Measurements from ENCODE around the gene HTT. TPM values are rescaled to one million over a fixed set of nuclear protein-coding genes. Genes with fewer than 3 reads are reported as not detected.
"Not testable (repeated sequence)": the region's sequence is repeated elsewhere in the genome, so short reads cannot be mapped to it uniquely, and the experiment has no call there.

HTT gene
- total RNA-seq, 1 donor from 2014 or later = 49.8 TPM

DNA sequence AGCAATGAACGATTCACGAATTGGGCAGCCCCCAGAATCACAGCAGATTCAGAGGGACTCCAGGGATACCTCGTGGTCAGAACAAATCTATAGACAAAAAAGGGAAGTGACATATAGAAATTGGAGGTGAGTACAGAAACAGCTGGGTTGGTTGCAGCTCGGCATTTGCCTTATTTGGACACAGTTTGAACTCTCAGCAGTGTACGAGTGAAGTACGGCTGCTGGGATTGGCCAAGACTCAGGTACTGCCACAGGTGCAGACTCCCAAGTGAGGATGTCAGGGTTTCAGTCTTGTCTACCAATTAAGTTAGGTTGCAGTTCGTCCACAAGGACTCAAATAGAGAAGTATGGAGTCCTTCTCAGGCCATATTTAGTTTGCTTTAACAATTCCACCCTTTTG, 28.3 kb upstream of the HTT start:
- intact Hi-C loops (cut with DNase I) = no loop called here
- no peak overlapping the region for H3K27ac ChIP-seq

DNA sequence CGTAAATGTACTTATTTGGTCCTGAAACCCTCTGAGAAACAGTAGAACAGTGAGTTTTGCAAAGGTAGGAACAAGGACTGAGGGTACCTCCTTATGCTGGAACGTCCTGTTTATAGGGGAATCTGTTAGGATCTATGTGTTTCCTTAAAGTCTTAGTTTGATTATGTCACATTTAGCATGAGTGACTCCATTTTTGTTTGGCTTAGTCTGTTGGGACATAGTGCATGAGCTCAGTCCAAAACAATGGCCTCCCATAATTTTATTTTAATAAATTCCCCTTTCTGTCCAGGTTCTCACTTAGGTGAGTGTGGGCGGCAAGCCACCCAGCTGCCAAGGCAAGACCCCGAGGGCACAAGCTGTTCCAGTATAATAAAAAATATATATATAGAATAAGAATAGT, 27.9 kb upstream of the HTT start:
- no peak for TF ChIP-seq POLR2AphosphoS5 (IDR thresholded peaks at IDR 0.05; ENCODE audit: insufficient read depth in 1 of 2, low read depth in 1 of 2)
- TF ChIP-seq, protein P1, sequence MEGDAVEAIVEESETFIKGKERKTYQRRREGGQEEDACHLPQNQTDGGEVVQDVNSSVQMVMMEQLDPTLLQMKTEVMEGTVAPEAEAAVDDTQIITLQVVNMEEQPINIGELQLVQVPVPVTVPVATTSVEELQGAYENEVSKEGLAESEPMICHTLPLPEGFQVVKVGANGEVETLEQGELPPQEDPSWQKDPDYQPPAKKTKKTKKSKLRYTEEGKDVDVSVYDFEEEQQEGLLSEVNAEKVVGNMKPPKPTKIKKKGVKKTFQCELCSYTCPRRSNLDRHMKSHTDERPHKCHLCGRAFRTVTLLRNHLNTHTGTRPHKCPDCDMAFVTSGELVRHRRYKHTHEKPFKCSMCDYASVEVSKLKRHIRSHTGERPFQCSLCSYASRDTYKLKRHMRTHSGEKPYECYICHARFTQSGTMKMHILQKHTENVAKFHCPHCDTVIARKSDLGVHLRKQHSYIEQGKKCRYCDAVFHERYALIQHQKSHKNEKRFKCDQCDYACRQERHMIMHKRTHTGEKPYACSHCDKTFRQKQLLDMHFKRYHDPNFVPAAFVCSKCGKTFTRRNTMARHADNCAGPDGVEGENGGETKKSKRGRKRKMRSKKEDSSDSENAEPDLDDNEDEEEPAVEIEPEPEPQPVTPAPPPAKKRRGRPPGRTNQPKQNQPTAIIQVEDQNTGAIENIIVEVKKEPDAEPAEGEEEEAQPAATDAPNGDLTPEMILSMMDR (IDR thresholded peaks at IDR 0.05) = no peak
- TF ChIP-seq POLR2A (IDR thresholded peaks at IDR 0.05) = no peak
- H3K4me3 ChIP-seq = no peak overlapping the region
- H3K36me3 ChIP-seq = no peaks in the 10 kb centered on the region
- peaks cover 10% of the 10 kb centered on the region for H3K4me1 ChIP-seq
- no peak for DNase-seq (ENCODE audit: extremely low spot score in 2 of 2)
- H3K27ac ChIP-seq = no peak overlapping the region
- no peaks in the 10 kb centered on the region for H3K9me3 ChIP-seq
- H3K27me3 ChIP-seq = no peaks in the 10 kb centered on the region
- intact Hi-C loops (cut with DNase I) = no loop called here

More for the DNA sequence above, 28.3 kb upstream of the HTT start:
- no peak overlapping the region for H3K4me3 ChIP-seq
- TF ChIP-seq POLR2A (IDR thresholded peaks at IDR 0.05) (no peak), POLR2AphosphoS5 (IDR thresholded peaks at IDR 0.05; ENCODE audit: insufficient read depth in 1 of 2, low read depth in 1 of 2) (no peak)
- TF ChIP-seq, protein P1 (IDR thresholded peaks at IDR 0.05) = no peak
- peaks cover 15% of the 10 kb centered on the region for H3K4me1 ChIP-seq
- no peaks in the 10 kb centered on the region for H3K9me3 ChIP-seq
- H3K36me3 ChIP-seq = no peaks in the 10 kb centered on the region
- no peak for DNase-seq (ENCODE audit: extremely low spot score in 2 of 2)
- no peaks in the 10 kb centered on the region for H3K27me3 ChIP-seq

DNA sequence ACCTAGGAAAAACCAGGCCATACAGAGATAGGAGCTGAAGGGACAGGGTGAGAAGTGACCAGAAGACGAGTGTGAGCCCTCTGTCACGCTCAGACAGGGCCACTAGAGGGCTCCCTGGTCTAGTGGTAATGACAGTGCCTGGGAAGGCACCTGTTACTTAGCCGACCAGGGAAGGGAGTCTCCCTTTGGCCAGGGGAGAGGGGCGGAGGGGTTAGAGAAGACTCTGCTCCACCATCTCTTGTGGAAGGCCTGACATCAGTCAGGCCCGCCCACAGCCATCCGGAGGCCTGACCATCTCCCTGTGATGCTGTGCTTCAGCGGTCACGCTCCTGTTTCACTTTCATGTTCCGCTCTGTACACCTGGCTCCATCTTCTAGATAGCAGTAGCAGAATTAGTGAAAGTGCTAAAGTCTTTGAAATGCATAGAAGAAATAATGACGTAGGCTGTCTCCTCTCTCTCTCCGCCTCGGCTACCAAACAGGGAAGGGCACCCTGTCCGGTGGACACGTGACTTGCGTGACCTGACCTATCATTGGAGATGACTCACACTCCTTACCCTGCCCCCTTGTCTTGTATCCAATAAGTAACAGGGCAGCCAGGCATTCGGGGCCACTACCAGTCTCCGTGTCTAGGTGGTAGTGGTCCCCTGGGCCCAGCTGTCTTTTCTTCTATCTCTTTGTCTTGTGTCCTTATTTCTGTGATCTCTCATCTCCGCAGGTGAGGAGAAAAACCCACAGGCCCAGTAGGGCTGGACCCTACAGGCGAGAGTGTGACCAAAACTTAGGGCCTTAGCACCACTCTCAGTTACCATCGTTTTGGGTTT, 26.8 kb upstream of the HTT start:
- Histone ChIP-seq H3K36me3 (no peaks in the 10 kb centered on the region), H3K9me3 (no peaks in the 10 kb centered on the region), H3K4me1 (no peaks in the 10 kb centered on the region), H3K27ac (no peak overlapping the region), H3K4me3 (peak overlapping the region in 1 of 2 donors; percentile 23), H3K27me3 (no peaks in the 10 kb centered on the region)
- intact Hi-C loops (cut with DNase I) = no loop called here
- DNase-seq (ENCODE audit: extremely low spot score in 2 of 2) = no peak
- TF ChIP-seq, protein P1 (IDR thresholded peaks at IDR 0.05) = peak; percentile 51 to 61 (median 51)
- TF ChIP-seq POLR2A (IDR thresholded peaks at IDR 0.05) = no peak

DNA sequence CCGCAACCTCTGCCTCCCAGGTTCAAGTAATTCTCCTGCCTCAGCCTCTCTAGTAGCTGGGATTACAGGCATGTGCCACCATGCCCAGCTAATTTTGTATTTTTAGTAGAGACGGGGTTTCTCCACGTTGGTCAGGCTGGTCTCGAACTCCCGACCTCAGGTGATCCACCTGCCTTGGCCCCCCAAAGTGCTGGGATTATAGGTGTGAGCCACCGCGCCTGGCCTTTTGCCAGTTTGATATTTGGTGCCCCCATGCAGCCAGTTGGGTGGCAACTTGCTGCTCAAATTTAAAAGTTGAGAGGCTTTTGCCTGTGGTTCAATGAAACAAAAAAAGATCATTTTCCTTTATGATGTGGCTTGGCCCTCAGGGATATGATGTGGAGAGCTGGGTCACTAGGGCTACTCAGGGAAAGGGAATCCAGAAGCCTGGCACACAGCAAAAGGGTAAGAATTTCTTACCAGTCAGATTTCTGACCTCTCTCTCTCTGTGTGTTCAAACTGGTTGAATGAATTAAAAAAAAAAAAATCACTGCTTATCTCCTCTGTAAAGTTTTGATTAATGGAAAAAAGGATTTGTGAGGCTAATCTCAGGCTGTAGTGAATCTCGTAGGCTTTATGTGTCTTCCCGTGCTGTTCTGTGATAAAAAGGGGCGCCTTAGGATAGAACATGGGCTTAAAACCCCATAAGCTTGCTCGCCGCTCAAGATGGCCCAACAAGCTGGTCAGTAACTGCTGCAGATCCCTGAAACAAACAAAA, 23.2 kb upstream of the HTT start:
- H3K4me1 ChIP-seq; intact Hi-C loops (cut with DNase I); H3K27me3 ChIP-seq; H3K4me3 ChIP-seq; H3K36me3 ChIP-seq; H3K9me3 ChIP-seq; DNase-seq (ENCODE audit: extremely low spot score in 2 of 2); H3K27ac ChIP-seq: not testable (repeated sequence)

DNA sequence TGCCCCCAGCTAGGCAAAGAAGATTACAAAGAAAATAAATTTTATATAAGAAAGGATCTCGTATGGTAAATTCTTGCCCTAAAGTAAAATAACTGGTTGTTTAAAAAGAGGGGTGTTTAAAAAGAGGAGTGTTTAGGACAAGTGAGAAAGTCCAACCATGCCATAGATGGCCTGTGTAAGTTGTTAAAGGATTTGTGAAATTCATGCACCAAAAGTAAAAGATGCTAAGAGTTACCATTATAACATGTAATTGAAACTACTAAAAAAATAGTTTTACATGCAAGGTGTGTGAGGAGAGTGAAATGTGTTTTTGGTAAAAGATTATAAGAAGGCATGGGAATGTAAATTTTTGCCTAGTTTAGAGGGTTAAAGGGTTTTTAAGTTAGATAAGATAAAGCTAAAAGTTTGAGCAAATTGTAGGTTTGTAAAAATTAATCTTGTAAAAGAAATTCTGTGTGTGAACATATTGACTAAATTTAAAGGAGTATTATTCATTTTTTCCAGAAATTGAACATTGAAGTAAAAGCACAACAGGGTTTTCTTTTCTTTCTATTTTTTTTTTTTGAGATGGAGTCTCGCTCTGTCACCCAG, 20.2 kb upstream of the HTT start:
- intact Hi-C loops (cut with DNase I) = no loop called here
- H3K9me3 ChIP-seq = no peaks in the 10 kb centered on the region
- H3K36me3 ChIP-seq = no peaks in the 10 kb centered on the region
- no peaks in the 10 kb centered on the region for H3K27me3 ChIP-seq
- H3K4me1 ChIP-seq = no peaks in the 10 kb centered on the region
- no peak for DNase-seq (ENCODE audit: extremely low spot score in 2 of 2)
- no peak overlapping the region for H3K27ac ChIP-seq
- TF ChIP-seq POLR2AphosphoS5 (IDR thresholded peaks at IDR 0.05; ENCODE audit: insufficient read depth in 1 of 2, low read depth in 1 of 2) = no peak
- TF ChIP-seq, protein P1 (IDR thresholded peaks at IDR 0.05) = no peak
- no peak for TF ChIP-seq POLR2A (IDR thresholded peaks at IDR 0.05)
- no peak overlapping the region for H3K4me3 ChIP-seq
